ENCODE measurements around the gene ST14. TPM values are rescaled to one million over a fixed set of nuclear protein-coding genes. Genes with fewer than 3 reads are reported as not detected.
"Not testable (repeated sequence)": the region's sequence is repeated elsewhere in the genome, so short reads cannot be mapped to it uniquely, and the experiment has no call there.

ST14 gene
- total RNA-seq, 1 donor from 2014 or later = 0.13 TPM

GRCh38 chr11:130223291-130223971, 63.8 kb downstream of the ST14 start:
- no peak for DNase-seq (ENCODE audit: low read depth in 2 of 2)

DNA sequence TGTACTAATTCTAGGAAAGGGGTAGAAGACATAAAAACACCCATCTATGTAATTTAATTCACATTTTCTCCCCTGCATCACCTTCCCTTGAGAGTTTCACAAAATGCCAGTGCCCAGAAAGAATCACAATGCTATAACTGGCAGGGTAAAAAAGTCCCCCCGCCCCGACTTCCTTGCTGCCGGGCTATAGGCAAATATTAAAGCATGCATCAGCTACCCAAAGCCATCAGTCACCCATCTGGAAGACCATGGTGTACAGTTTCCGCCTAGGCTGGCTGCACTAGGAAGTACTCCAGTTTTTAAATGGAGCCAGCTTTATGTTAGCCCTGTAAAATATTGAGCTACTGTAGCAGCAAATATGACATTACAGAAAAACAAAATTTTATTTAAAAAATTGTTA, 67.8 kb downstream of the ST14 start:
- DNase-seq (ENCODE audit: low read depth in 2 of 2) = no peak

GRCh38 chr11:130233486-130233885, 73.9 kb downstream of the ST14 start:
- DNase-seq (ENCODE audit: low read depth in 2 of 2) = not testable (repeated sequence)

DNA sequence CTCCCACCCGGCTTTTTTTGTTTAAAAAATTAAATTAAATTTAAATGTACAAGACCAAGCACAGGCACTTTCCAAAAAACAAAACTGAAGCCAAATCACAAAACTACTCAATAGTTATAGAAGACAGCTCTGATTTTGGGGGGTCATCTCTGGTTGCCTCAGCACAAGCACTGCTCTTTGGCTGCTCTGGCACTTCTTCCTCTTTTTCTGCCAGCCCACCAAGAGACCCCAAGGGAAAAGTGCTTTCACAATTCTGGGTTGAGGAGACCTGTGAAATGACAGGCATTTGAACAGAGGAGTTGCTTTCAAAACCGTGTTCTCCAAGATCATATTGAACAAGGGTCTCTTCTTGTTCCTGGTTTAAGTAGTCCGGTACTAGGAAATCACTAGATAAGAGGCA, 74.3 kb downstream of the ST14 start:
- not testable (repeated sequence) for DNase-seq (ENCODE audit: low read depth in 2 of 2)

DNA sequence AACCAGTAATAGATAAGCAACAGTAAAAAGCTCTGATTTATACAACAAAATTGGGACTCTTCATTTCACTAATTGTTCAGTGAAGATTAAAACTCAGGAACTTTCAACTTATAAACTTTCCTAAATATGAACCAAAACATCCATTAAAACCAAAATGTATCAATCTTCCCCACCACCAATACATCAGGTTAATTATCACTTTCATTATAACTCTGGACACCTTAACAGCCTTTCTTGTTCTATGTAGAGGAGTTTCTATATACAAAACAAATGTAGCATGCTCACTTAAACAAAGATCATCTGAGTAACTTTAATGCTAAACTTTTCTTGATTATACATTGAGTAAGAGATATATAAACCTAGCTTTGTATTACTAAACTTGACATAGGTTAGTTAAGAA, 74.7 kb downstream of the ST14 start:
- no peak for DNase-seq (ENCODE audit: low read depth in 2 of 2)

DNA sequence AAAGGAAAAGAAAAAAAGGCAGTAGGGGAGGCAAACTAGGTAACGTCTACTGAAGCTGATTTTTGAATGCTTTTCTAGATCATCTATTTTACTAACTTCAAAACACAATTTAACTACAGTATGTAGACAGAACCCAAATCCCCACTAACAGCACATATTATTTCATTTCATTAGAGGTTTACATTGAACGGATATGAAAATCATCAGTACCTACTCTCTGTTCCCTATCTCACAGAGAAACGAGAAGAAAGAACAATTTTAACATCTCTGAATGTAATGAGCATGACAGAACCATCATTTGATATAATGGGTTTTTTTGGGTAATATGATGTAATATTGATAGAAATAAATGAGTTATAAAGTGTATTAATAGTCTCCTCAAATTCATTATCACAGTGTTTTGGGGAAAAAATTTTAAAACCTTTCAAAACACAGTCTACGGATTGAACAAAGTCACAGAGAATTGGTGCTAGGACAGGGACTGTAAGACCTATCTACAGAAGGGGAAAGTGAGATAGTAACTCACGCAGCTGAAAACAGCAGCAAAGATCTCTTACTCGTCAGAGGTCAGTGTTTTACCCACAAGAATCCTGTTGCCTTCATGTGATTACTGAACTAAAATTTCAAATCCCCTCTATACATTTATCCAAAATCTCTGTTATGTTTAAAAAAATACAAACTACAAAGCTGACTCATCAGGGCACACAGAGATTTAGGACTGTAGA, 77.9 kb downstream of the ST14 start:
- no peak for DNase-seq (ENCODE audit: low read depth in 2 of 2)

- no peak for DNase-seq (ENCODE audit: low read depth in 2 of 2)
Observed at GRCh38 chr11:130241713-130242112, 82.1 kb downstream of the ST14 start.

DNA sequence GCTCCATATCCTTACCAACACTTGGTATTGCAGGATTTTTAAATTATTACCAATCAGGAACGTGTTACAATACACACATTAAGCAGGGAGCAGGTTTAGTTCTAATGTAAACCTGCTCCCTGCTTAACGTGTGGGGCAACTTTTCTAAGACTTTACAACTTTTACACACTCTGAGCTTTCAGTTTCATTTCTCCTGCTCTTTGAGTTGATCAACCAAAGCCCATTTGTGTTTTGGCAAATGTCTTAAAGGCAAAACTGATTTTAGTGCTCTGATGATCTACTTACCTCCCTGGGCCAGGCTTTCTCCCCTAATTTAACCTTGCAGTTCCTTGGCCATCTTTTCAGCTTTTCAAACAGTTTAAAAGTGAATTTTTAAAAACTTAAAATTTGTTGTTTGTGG, 84.2 kb downstream of the ST14 start:
- no peak for DNase-seq (ENCODE audit: low read depth in 2 of 2)

DNA sequence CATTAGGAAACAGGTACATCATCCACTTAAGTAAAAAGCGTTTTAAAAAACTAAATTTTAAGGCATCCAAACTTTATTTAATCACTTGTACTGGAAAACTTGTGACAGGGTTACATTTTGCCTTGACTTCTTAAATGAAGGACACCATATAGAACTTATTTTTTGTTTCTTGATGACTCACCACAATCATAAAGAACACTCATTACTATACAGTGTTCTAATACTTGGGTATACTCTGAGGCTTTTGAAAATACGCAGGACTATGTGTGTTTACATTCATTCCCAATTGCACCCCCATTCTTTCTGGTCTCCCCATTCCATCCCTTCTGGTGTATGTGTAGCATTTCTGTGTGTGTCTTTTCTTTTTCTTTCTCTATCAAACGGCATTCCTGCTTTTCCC, 85.3 kb downstream of the ST14 start:
- DNase-seq (ENCODE audit: low read depth in 2 of 2) = no peak

- DNase-seq (ENCODE audit: low read depth in 2 of 2) = not testable (repeated sequence)
Observed at GRCh38 chr11:130245375-130245774, 85.8 kb downstream of the ST14 start.

- DNase-seq (ENCODE audit: low read depth in 2 of 2) = no peak
Observed at GRCh38 chr11:130246270-130246669, 86.7 kb downstream of the ST14 start.

GRCh38 chr11:130246738-130247137, 87.2 kb downstream of the ST14 start:
- DNase-seq (ENCODE audit: low read depth in 2 of 2) = no peak

DNA sequence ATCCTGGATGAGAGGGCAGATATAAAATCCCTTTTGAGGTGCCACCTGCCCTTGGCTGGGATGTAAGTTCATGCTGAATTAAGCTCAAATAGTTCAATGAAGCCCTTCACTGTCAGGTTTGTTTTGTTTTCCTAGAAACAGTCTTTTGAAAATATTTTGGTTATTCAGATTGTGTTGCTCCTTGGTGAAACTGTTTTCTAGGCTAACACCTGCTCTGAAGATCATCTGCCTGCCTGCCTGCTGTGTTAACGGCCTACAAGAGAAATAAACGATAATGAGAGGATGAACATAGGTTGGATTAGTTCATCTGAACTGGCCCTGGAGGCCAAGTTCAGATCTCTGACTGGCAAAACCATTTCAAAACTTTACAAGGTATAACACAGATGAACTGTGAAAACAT, 87.7 kb downstream of the ST14 start:
- DNase-seq (ENCODE audit: low read depth in 2 of 2) = no peak

- no peak for DNase-seq (ENCODE audit: low read depth in 2 of 2)
Observed at GRCh38 chr11:130249371-130249770, 89.8 kb downstream of the ST14 start.

- not testable (repeated sequence) for DNase-seq (ENCODE audit: low read depth in 2 of 2)
Observed at GRCh38 chr11:130249929-130250328, 90.3 kb downstream of the ST14 start.

- not testable (repeated sequence) for DNase-seq (ENCODE audit: low read depth in 2 of 2)
Observed at GRCh38 chr11:130251763-130252162, 92.2 kb downstream of the ST14 start.

Other genes starting within 250 kb of the ST14 start
- 3.6 and 4.3 TPM in 2 replicates for gene PRDM10, start 156.9 kb upstream of the ST14 start, total RNA-seq
- 770 and 1,159 TPM in 2 replicates for gene APLP2, start 89.9 kb upstream of the ST14 start, total RNA-seq
- 26.1 and 36.2 TPM in 2 replicates for gene ZBTB44, start 155.1 kb downstream of the ST14 start, total RNA-seq